SK-N-SH treated with all-trans-retinoic acid at 6 μM for 48 hours (cell line): ENCODE measurements around the gene SH3PXD2B.

Experiments used
- ATAC-seq: fragments of 200-7000 bp; cut with Tn5 transposase; 3 replicates; pipeline ENCODE4 v1.9.1; 2020; ENCODE audit warnings: mild to moderate bottlenecking, moderate library complexity
- ARNTL ChIP-seq: fragments of 450-650 bp; formaldehyde crosslinking; IDR thresholded peaks from 2 replicates; pipeline ENCODE4 v1.5.0; 2020; ENCODE audit warnings: low read depth, mild to moderate bottlenecking, moderate library complexity, borderline replicate concordance
- BACH2 ChIP-seq: fragments of 250-450 bp; sonication (Bioruptor Pico); IDR thresholded peaks from 2 replicates; pipeline ENCODE4 v1.9.0; 2021; ENCODE audit warnings: mild to moderate bottlenecking, borderline replicate concordance
- CREB5 ChIP-seq: fragments of 250-450 bp; sonication (Bioruptor Pico); IDR thresholded peaks from 2 replicates; pipeline ENCODE4 v1.5.1; 2020; ENCODE audit warnings: low read depth, mild to moderate bottlenecking, moderate library complexity
- CSDC2 ChIP-seq: fragments of 250-450 bp; sonication (Bioruptor Pico); IDR thresholded peaks from 2 replicates; pipeline ENCODE4 v1.5.0; 2020; ENCODE audit warnings: mild to moderate bottlenecking, moderate library complexity
- CSRNP3 ChIP-seq: fragments of 250-450 bp; sonication (Bioruptor Pico); IDR thresholded peaks from 2 replicates; pipeline ENCODE4 v1.5.1; 2021; ENCODE audit warnings: mild to moderate bottlenecking, moderate library complexity
- ESRRG ChIP-seq: fragments of 250-450 bp; sonication (Bioruptor Pico); IDR thresholded peaks from 2 replicates; pipeline ENCODE4 v1.6.1; 2021; ENCODE audit warnings: mild to moderate bottlenecking
- GLIS3 ChIP-seq: fragments of 250-450 bp; sonication (Bioruptor Pico); IDR thresholded peaks from 2 replicates; pipeline ENCODE4 v1.5.0; 2020; ENCODE audit warnings: mild to moderate bottlenecking, moderate library complexity
- PATZ1 ChIP-seq: fragments of 250-450 bp; sonication (Bioruptor Pico); IDR thresholded peaks from 2 replicates; pipeline ENCODE4 v1.8.0; 2020; ENCODE audit warnings: mild to moderate bottlenecking, moderate library complexity, borderline replicate concordance
- POU6F1 ChIP-seq: fragments of 250-450 bp; sonication (Bioruptor Pico); IDR thresholded peaks from 2 replicates; pipeline ENCODE4 v1.8.0; 2021; ENCODE audit warnings: low read depth, mild to moderate bottlenecking, moderate library complexity, borderline replicate concordance
- PPARA ChIP-seq: fragments of 250-450 bp; sonication (Bioruptor Pico); IDR thresholded peaks from 2 replicates; pipeline ENCODE4 v1.5.0; 2020; ENCODE audit warnings: mild to moderate bottlenecking, borderline replicate concordance
- RARB ChIP-seq: fragments of 250-450 bp; sonication (Bioruptor Pico); IDR thresholded peaks from 2 replicates; pipeline ENCODE4 v1.8.0; 2021; ENCODE audit warnings: mild to moderate bottlenecking, moderate library complexity
- TCF4 ChIP-seq: fragments of 250-450 bp; sonication (Bioruptor Pico); IDR thresholded peaks from 2 replicates; pipeline ENCODE4 v1.8.0; 2021; ENCODE audit warnings: mild to moderate bottlenecking, moderate library complexity, borderline replicate concordance
- ZC3H10 ChIP-seq: fragments of 250-450 bp; sonication (Bioruptor Pico); IDR thresholded peaks from 2 replicates; pipeline ENCODE4 v1.5.1; 2021; ENCODE audit warnings: mild to moderate bottlenecking, moderate library complexity
- ZFP3 ChIP-seq: fragments of 250-450 bp; sonication (Bioruptor Pico); IDR thresholded peaks from 2 replicates; pipeline ENCODE4 v1.5.0; 2020; ENCODE audit warnings: mild to moderate bottlenecking, moderate library complexity
- ZFP30 ChIP-seq: fragments of 450-650 bp; formaldehyde crosslinking; IDR thresholded peaks from 2 replicates; pipeline ENCODE4 v1.5.0; 2022; ENCODE audit warnings: mild to moderate bottlenecking, moderate library complexity
- ZNF70 ChIP-seq: fragments of 450-650 bp; formaldehyde crosslinking; IDR thresholded peaks from 2 replicates; pipeline ENCODE4 v1.5.0; 2020; ENCODE audit warnings: mild to moderate bottlenecking, moderate library complexity
- ZNF8 ChIP-seq: fragments of 450-650 bp; formaldehyde crosslinking; IDR thresholded peaks from 2 replicates; pipeline ENCODE4 v1.5.0; 2020; ENCODE audit warnings: mild to moderate bottlenecking, moderate library complexity

SH3PXD2B gene

GRCh38 chr5:172501708-172502320, 47.5 kb upstream of the SH3PXD2B start:
- ATAC-seq = no peak
- TF ChIP-seq CREB5 (CRISPR knock-in tag) (no peak), GLIS3 (CRISPR knock-in tag) (no peak), POU6F1 (CRISPR knock-in tag) (no peak), ESRRG (CRISPR knock-in tag) (no peak), CSDC2 (no peak), CSRNP3 (no peak), BACH2 (CRISPR knock-in tag) (no peak), ZFP3 (CRISPR knock-in tag) (no peak), RARB (no peak), PPARA (no peak), ZNF8 (CRISPR knock-in tag) (no peak), ZC3H10 (no peak), TCF4 (no peak), ZNF70 (CRISPR knock-in tag) (no peak)

GRCh38 chr5:172499287-172499686, 45.0 kb upstream of the SH3PXD2B start:
- ATAC-seq = no peak
- TF ChIP-seq CSDC2 (no peak), ZNF70 (CRISPR knock-in tag) (no peak), CREB5 (CRISPR knock-in tag) (no peak), POU6F1 (CRISPR knock-in tag) (no peak), BACH2 (CRISPR knock-in tag) (no peak), ESRRG (CRISPR knock-in tag) (no peak), ZFP30 (no peak), ARNTL (CRISPR knock-in tag) (no peak)

- ATAC-seq = no peak
- TF ChIP-seq ARNTL (CRISPR knock-in tag) = no peak
- no peak for TF ChIP-seq ZFP3 (CRISPR knock-in tag)
- TF ChIP-seq GLIS3 (CRISPR knock-in tag) = no peak
- no peak for TF ChIP-seq ZC3H10
- no peak for TF ChIP-seq PPARA
- no peak for TF ChIP-seq PATZ1 (CRISPR knock-in tag)
- TF ChIP-seq ZFP30 = no peak
- TF ChIP-seq, all 23 proteins: peak for 0
These were observed 44.3 kb upstream of the SH3PXD2B start for GRCh38 chr5:172498431-172499129.
